ENCODE data around the gene TNS1.

Gene TNS1

GRCh38 chr2:217941886-217942728, 60.7 kb downstream of the TNS1 start:
- DNase-seq, result no peak

GRCh38 chr2:217941339-217941738, 61.5 kb downstream of the TNS1 start:
- DNase-seq, result no peak

GRCh38 chr2:217940261-217941220, 62.3 kb downstream of the TNS1 start:
- DNase-seq, result no peak

GRCh38 chr2:217939629-217940245, 63.1 kb downstream of the TNS1 start:
- no peak for DNase-seq

GRCh38 chr2:217939220-217939619, 63.6 kb downstream of the TNS1 start:
- DNase-seq, result no peak

- no peak for DNase-seq
Measured at GRCh38 chr2:217938036-217938435, 64.8 kb downstream of the TNS1 start.

GRCh38 chr2:217937446-217937845, 65.3 kb downstream of the TNS1 start:
- no peak for DNase-seq

GRCh38 chr2:217936952-217937351, 65.8 kb downstream of the TNS1 start:
- no peak for DNase-seq

GRCh38 chr2:217935901-217936684, 66.7 kb downstream of the TNS1 start:
- peak; percentile 92 for DNase-seq

GRCh38 chr2:217935235-217935879, 67.4 kb downstream of the TNS1 start:
- DNase-seq, result peak; percentile 90

- peak; percentile 98 for DNase-seq
Measured at GRCh38 chr2:217934321-217935131, 68.3 kb downstream of the TNS1 start.

GRCh38 chr2:217933617-217933993, 69.2 kb downstream of the TNS1 start:
- DNase-seq, result no peak

- DNase-seq, result no peak
Measured at GRCh38 chr2:217932803-217933616, 69.8 kb downstream of the TNS1 start.

- DNase-seq, result no peak
Measured at GRCh38 chr2:217931846-217932560, 70.8 kb downstream of the TNS1 start.

GRCh38 chr2:217930761-217931563, 71.8 kb downstream of the TNS1 start:
- peak; percentile 69 for DNase-seq

GRCh38 chr2:217929757-217930707, 72.8 kb downstream of the TNS1 start:
- DNase-seq, result peak; percentile 95

GRCh38 chr2:217929272-217929671, 73.5 kb downstream of the TNS1 start:
- no peak for DNase-seq
